NCI-H1436 (cell line): ENCODE results near the gene BAHCC1.

ENCODE experiments used
- DNase-seq: peaks from one replicate; lab custom pipeline; 2025; lab: John Stamatoyannopoulos, UW

BAHCC1 gene

DNA sequence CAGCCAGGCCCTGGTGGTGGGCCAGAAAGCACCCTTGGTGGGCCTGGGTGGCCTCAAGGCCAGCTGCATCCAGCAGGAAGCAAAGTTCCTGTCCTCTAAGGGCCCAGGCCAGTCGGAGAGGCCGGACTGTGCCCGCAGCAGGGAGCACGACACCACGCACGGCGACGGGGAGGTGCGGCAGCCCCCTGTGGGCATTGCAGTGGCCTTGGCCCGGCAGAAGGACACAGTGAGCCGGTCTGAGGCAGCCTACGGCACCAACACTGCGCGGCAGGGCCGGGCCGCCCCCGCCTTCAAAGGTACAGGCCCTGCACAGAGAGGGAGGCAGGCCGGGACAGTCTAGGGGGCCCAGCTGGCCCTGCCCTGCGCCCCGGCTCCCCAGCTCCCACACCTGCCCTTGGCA, 48.0 kb downstream of the BAHCC1 start:
- DNase-seq, result no peak

DNA sequence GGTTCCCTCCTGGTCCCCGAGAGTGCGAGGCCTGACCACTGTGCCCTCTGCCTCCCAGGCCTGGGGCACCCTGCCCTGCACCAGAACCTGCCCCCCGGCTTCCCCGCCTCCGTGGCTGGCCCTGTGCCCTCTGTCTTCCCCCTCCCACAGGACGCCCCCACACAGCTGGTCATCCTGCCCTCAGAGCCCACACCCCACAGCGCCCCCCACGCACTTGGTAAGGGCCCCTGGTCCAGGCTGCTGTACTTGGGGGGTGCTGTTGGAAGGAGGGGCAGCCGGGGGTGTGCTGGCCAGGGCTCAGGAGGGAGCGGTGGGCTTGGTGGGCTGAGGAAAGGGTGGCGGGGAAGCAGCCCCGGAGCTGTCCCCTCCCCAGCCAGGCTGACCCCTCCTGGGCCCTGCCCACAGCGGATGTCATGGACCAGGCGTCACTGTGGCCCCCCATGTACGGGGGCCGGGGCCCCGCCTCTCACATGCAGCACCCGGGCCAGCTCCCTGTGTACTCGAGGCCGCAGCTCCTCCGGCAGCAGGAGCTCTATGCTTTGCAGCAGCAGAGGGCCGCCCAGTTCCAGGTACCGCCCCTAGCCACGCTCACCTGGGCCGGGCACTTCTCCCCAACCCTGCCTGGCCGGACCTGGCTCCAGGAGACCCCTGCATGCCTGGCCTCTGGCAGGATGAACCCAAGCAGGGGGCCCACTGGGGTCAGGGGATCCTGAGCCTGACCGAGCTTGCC, 49.5 kb downstream of the BAHCC1 start:
- no peak for DNase-seq

DNA sequence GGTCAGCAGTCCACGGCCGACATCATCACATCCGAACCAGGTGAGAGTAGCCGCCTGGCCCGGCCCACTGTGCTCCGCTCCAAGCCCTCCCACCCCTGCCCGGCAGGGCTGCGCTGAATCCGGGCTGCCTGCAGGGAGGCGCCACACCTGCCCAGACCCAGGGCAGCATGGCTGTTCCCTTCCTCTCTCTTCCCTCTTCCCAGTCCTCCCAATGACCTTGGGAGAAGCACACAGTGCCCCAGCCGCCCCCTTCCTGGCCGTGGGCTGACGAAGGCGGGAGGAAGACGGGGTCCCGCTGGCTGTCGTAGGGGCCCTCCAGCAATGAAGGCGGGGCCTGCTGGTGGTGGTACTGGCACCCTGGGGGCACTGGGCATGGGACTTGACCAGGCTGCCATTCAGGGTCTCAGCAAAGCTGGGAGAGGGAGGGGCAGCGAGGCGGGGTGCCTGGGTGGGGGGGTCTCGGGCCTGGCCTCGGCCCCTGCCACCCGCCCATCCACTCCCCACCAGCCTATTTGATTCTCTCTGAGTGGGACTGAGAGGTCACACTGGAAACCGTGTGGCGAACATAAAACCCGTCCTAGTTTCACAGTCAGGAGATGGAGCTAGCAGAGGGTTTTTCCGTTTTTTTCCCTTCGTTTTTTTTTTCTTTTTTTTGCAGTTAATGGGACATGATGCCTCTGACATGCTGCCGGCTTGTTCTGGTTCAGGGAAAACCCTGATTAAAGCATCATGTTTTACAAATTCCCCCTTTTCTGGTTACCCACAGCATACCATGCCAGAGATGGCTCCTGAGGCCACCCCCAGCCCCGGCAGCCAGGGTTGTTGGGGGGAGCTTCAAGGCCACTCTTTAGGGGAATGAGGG, 50.6 kb downstream of the BAHCC1 start:
- no peak for DNase-seq

DNA sequence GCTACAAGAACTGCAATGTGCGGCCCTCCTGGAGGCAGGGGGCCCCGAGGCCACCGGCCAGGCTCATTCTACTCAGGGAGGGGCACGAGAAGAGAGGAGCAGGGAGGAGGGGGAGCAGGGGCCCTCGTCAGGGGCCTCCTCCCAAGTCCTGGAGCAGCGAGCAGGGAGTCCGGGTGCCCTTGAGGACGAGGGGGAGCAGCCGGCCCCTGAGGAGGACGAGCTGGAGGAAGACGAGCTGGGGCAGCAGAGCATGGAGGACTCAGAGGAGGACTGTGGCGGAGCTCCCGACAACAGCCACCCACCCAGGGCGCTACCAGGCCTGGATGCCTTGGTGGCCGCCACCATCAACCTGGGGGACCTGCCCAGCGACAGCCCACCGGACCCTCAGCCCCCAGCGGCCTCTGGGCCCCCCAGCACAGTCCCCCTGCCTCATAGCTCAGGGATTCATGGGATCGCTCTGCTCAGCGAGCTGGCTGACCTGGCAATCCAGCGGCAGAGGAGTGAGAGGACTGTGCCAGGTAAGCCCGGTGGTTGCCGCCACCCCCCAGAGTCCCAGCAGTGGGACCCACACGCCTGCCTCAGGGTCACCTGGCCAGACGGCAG, 52.2 kb downstream of the BAHCC1 start:
- no peak for DNase-seq

DNA sequence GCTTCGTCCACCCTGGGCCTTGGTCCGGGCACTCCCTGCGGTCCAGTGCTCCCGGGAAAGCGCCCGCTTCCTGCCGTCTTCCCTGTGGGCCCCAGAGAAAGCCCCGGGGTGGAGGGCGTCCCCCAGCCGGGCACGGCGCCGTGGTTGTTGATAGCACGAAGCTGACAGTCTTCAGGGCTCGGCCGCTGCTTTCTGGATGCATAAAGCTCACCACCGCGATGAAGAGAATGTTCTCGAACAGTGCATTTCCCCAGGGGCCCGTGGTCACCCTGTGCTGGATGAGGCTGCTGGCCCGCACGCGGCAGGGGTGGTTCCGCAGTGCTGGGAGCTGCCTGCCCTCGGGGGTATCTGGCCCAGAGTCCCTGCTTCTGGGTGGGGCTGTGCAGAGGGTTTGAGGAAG, 53.2 kb downstream of the BAHCC1 start:
- DNase-seq, result no peak

DNA sequence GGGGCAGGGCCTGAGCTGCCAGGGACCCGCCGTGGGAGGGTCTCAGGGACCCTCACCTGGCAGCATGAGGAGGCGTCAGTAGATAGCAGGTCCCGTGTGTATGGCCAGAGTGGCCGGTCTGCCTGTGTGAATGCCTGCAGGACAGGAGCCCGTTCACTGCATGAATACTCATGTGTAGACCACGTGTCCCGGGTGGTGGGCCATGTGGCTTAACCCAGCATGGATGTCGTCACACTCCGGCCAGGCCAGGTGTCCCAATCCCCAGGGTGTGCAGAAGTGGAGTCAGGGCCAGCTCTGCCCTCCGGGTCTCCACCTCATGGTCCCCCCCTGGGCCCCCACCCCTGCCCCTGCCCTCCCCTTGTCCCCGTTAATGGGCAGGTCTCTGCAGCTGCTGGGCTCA, 53.7 kb downstream of the BAHCC1 start:
- no peak for DNase-seq

DNA sequence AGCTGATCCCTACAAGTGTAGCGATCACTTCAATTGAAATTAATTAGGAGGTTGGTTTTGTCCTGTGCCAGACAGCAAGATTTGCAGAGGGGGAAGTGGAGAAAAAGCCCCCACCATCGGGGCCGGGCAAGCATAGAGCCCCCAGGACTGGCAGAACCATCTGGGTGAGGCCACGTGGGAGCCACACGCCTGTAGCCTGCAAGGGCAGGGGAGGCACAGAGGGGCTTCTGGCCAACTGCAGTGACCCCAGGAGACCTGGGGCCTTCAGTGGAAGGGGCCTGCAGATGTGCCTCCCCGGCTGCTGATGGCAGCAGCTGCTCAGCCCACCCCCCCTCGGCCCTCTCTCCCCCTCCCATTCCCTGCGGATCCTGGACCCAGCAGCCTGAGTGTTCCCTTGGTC, 54.1 kb downstream of the BAHCC1 start:
- no peak for DNase-seq

DNA sequence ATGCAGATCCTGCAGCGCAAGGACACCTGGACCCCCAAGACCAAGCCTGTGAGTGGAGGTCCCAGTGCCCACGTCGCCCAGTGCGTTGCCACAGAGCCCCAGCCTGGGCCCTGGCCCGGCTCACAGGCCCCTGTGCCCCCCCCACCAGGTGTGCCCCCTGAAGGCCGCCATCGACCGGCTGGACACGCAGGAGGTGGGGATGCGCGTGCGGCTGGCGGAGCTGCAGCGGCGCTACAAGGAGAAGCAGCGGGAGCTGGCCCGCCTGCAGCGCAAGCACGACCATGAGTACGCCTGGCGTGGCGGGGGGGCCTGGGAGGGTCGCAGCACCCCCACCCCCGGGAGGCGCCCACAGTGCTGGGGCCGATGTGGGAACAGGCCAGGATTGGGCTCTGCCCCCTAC, 56.6 kb downstream of the BAHCC1 start:
- DNase-seq, result no peak

DNA sequence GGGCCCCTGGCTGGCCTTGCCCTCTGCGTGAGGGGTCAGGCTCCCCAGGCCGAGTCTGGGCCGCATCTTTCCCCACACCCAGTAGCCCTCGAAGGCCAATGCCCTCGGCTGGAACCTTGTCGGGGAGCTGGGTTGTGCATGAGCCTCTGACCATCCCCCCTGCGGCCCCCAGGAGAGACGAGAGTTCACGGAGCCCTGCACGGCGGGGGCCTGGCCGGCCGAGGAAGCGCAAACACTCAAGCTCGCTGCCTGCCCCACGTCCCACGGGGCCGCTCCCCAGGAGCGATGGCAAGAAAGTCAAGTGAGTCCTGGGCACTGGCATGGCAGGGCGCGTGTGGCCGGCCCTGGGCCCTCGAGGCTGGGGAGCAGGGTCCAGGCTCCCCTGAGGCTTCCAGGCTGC, 57.3 kb downstream of the BAHCC1 start:
- no peak for DNase-seq

DNA sequence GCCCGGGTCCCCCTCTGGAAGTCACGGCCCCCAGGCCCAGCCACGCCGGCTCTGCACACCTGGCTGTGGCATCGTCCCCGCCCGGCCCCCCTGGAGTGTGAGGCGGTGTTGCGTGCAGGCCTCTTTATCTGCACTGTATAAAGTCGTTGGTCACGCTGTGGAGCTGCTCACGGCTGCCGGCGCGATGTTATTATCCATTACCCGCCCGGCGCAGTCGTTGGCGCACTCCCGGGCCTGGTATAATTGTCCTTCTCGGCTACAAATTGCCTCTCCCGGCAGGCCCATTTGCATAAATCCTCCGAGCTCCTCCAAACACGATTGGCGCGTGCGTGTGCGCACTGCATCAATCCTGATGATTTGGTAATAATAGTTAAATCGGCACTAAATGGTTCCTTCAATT, 57.8 kb downstream of the BAHCC1 start:
- peak; percentile 90 for DNase-seq

DNA sequence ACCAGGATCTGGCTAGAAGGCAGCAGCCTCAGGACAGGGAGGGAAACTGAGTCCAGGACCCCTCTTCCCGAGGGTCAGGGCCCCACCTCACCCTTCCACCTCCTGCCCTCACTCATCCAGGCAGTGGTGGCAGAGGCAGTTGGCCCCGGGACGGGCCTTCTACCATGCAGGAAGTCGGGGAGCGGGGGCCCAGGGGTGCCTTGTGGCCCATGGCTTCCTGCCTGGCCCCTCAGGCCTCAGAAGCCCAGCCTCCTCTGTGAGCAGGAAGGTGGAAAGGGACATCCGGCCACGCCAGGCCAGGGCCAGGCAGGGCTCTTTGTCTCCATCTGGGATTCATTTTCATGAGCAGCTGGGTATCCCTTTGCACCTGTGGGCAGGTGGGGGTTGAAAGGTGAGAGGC, 58.5 kb downstream of the BAHCC1 start:
- no peak for DNase-seq

DNA sequence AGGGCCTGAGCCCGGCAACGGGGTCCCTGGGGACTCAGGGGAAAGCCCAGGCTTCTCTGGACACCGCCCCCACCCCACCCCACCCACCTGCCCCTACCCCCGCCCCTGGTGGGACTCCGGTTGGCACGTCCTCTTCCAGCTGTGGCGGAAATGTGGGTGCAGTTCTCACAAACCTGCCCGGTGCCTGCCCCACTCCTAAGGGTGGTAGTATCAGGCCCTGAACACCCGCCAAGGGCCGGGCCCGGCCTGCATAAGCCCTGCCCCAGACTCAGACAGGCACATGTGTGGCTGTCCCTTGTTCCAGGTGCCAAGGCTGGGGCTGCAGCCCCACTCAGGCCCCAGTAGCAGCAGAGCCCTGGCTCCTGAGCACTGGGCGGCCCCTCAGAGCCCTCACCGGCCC, 59.2 kb downstream of the BAHCC1 start:
- no peak for DNase-seq

DNA sequence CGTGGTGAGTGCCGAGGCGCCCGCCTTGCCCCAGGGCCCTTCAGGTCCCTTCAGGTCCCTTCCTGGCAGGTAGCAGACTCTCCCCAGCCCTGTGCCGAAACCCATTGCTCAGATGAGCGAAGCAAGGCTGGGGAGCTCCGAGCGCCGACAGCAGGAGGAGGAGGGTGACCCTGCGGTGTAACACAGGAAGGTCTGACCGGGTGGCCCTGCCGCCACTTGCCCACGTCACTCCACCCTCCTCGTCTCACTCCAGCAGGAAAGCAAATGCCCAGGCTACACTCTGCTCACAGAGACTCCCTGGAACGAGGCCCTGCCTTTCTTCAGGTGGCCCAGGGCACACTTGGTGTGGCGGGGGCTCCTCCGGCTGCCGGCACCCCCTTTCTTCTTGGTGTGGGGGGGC, 60.1 kb downstream of the BAHCC1 start:
- no peak for DNase-seq

DNA sequence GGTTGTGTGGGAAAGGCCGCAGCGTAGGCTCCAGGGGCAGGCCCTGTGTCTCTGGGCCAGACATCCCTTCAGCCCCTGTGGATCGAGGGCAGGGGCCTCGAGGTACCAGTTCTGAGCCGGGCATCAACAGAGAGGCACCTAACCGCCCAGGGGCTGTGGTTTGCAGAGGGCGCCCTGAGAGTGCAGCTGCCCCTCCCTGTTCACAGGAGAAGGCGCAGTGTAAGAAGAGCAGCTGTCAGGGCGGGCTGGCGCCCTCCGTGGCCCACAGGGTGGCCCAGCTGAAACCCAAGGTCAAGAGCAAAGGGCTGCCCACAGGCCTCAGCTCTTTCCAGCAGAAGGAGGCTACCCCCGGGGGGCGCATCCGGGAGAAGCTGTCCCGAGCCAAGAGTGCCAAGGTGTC, 60.8 kb downstream of the BAHCC1 start:
- no peak for DNase-seq

DNA sequence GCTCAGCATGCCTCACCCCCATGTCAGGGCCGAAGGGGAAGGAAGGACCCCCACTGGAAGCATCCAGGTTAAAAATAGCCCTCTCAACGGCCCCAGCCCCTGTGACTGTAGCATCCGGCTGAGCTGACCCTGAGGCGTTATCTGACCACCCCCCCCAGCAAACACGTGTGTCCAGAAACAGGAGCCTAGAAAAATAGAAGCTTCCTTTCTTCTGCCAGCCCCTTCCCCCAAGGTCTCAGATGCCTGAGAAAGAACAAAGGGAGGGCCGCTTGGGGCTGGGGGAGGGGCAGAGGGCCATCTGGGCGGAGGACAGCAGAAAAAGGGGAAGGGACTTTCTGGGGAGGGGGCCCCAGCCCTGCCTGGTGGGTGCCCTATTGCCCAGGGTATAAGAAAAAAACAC, 61.5 kb downstream of the BAHCC1 start:
- DNase-seq, result no peak

DNA sequence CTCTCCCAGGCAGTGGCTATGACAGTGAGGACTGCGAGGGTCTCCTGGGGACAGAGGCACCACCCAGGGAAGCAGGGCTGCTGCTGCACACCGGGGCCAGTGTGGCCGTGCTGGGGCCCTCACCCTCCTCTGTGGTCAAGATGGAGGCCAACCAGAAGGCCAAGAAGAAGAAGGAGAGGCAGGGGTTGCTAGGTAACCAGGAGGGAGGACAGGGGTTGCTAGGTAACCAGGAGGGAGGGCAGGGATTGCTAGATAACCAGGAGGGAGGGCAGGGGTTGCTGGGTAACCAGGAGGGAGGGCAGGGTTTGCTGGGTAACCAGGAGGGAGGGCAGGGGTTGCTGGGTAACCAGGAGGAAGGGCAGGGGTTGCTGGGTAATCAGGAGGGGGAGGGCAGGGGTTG, 62.1 kb downstream of the BAHCC1 start:
- no peak for DNase-seq

DNA sequence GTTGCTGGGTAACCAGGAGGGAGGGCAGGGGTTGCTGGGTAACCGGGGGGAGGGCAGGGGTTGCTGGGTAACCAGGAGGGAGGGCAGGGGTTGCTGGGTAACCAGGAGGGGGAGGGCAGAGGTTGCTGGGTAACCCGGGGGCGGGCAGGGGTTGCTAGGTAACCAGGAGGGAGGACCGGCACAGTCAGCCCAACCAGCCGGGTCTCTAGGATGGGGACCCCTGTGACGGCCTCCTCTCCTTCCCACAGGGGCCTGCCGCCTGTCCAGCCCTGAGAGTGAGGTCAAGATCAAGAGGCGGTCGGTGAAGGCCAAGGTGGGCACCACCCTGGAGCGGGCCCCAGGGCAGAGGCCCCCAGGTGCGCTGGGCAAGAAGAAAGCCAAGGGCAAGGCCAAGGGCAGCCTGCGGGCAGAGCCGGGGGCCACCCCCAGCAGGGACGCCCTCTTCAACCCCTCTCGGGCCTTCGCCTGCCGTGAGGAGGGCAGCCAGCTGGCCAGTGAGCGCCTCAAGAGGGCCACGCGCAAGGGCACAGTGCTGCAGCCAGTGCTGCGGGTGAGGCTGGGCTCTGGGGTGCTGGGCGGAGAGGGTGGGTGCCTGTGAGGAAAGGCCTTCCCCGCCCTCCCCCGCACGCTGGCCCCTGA, 62.8 kb downstream of the BAHCC1 start:
- peak; percentile 41 for DNase-seq

DNA sequence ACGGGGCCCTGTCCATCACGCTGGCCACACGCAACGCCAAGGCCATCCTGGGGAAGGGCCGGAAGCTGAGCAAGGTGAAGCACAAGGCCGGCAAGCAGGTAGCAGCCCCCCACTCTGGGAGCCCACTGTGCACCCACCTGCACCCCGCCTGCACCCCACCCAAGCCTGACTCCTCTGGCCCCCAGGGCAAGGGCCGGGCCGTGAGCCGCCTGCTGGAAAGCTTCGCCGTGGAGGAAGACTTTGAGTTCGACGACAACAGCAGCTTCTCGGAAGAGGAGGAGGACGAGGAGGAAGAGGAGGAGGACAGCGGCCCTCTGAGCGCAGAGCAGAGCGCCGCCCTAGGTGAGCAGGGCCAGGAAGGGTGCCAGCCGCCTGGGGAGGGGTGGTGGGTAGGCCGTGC, 63.4 kb downstream of the BAHCC1 start:
- DNase-seq, result no peak

DNA sequence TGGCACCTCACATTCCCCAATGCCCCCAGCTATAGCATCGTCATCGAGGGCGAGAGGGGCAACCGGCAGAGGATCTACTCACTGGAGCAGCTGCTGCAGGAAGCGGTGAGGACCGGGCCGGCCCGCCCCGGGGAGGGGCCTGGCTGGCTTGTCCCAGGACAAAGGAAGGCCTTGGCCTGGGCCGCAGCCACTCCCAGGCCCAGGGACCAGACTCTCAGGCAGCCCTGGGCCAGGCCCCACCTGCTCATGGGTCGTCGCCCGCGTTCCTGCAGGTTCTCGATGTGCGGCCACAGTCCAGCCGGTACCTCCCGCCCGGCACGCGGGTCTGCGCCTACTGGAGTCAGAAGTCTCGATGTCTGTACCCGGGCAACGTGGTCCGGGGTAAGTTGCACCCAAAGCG, 64.0 kb downstream of the BAHCC1 start:
- DNase-seq, result no peak

DNA sequence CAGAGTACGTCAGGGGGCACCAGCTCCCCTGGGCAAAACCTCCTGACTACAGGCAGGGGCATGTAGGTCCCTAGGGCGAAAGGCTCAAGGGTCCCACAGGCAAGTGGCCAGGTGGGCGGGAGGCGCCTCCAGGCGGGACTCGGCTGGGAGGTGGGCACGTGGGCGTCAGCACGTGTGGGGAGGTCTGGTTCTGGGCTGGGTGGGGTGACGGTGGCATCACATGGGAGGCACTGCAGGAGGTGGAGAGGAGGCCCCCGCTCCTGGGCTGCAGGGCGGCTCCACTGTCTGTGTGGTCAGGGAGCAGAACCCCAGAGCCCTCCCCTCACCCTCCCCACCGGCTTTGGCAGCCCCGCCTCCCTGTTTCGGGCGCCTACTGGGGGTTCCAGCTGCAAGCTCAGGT, 64.6 kb downstream of the BAHCC1 start:
- DNase-seq, result no peak

DNA sequence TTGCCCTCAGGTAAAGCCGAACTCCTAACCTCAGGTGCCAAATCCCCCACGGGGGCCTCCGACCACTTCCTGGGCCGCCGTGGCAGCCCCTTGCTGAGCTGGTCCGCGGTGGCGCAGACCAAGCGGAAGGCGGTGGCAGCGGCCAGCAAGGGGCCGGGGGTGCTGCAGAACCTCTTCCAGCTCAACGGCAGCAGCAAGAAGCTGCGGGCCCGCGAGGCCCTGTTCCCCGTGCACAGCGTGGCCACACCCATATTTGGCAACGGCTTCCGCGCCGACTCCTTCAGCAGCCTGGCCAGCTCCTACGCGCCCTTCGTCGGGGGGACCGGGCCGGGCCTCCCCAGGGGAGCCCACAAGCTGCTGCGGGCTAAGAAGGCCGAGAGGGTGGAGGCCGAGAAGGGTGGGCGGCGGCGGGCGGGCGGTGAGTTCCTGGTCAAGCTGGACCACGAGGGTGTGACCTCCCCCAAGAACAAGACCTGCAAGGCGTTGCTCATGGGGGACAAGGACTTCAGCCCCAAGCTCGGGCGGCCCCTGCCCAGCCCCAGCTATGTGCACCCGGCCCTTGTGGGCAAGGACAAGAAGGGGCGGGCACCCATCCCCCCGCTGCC, 65.7 kb downstream of the BAHCC1 start:
- DNase-seq, result no peak
